Testis (tissue), 2 donors: ENCODE data around the gene WDR38.

ENCODE experiments used
- CTCF ChIP-seq, 3 experiments: fragments of 450-650 bp in 2 of 3; fragments of 200-600 bp in 1 of 3; sonication (generic) in 1 of 3; IDR thresholded peaks; one replicate each; pipeline ENCODE4 v1.5.1; 2016 to 2019; ENCODE audit warnings: antibody characterized with exemption in 3 of 3, mild to moderate bottlenecking in 2 of 3, moderate library complexity in 1 of 3
- POLR2A ChIP-seq: fragments of 450-650 bp; IDR thresholded peaks from one replicate; pipeline ENCODE4 v1.6.1; 2017; ENCODE audit warnings: antibody characterized with exemption, mild to moderate bottlenecking, moderate library complexity

DNA sequence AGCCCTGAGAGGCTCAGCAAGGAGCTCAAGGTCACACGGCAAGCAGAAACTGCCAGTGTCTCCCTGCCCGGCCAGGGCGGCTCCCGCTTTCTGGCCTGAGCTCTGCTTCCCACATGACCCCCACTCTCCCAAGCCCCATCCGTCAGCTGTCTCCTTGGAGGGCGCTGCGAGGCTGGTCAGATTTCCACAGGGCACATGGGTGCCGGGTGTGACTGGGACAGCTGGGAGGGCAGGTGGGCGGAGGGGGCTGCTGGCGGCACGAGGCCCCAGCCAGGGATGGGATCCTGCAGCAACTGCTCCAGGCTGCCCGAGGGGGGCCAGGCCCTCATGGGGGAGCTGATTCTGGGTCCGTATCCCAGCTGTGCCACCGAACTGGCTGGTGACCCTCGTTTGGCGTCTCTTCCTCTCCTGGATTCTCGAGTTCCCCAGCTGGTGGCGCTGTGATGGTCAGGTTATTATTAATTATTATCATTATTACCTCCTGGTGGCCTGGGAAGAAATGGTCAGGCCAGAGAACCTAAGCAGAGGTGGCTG lies 12.9 kb upstream of the WDR38 start:
- TF ChIP-seq POLR2A (no peak), CTCF (IDR thresholded peaks at IDR 0.05) (peak in 2 of 3 experiments; percentile 35 to 36)
